Stimulated activated CD8-positive, alpha-beta memory T cell treated with anti-CD3 and anti-CD28 coated beads, Interleukin-4, amount 100 ng/mL, for 4 hours (primary cell): ENCODE data around the gene PPP4R3A.
"Not testable (repeated sequence)": the region's sequence is repeated elsewhere in the genome, so short reads cannot be mapped to it uniquely, and the experiment has no call there.

Experiments used
- DNase-seq, 2 donors: peaks; one replicate each; pipeline ENCODE4 v3.0.0-alpha.2; 2020; ENCODE audit warnings: low read depth in 2 of 2, low spot score in 1 of 2

The PPP4R3A gene

GRCh38 chr14:91510171-91511042 is at the start of gene PPP4R3A:
Gene PPP4R3A (minus strand): TSS chr14:91510310. CDS start chr14:91509647, 663 bp downstream.
- DNase-seq: peak; percentile 83 to 89

DNA sequence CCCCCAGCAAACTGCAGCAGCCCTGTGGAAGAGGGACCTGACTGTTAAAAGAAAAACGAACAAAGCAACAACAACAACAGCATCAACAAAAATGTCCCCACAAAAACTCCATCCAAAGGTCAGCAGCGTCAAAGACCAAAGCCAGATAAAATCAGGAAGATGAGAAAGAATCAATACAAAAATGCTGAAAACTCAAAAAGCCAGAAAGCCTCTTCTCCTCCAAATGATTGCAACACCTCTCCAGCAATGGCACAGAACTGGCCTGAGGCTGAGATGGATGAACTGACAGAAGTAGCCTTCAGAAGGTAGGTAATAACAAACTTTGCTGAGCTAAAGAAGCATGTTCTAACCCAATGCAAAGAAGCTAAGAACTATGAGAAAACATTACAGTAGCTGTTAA is 45.4 kb upstream of the PPP4R3A start:
- DNase-seq: no peak

DNA sequence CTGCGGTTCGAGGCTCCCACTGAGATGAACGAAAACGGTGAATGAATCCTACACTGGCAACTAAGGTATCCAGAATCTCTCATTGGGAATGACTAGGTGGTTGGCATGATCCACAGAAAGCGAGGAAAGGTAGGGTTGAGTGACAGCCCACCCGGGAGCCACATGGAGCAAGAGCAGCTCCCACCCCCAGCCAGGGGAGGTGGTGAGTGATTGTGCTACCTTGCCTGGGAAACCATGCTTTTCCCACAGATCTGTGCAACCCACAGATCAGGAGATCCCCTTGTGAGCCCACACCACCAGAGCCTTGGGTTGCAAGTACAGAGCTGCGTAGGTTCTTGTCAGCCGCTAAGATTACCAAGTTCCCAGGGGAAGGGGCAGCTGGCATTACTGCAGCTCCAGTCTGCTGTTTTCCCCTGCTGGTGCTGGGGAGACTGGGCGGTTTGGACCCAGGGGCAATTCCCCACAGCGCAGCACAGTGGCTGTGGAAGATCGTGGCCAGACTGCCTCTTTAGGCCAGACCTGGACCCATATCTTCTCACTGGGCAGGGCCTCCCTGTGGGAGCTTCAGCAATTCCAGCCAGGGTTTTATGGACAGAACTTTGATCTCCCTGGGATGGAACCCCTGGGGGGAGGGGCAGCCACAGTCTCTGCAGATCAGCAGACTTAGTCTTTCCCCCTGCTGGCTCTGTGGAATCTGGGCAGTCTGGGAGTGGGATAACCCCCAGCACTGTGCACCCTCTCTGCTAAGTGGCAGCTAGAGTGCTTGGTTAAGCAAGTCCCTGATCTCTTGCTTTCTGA is 44.6 kb upstream of the PPP4R3A start:
- no peak for DNase-seq

DNA sequence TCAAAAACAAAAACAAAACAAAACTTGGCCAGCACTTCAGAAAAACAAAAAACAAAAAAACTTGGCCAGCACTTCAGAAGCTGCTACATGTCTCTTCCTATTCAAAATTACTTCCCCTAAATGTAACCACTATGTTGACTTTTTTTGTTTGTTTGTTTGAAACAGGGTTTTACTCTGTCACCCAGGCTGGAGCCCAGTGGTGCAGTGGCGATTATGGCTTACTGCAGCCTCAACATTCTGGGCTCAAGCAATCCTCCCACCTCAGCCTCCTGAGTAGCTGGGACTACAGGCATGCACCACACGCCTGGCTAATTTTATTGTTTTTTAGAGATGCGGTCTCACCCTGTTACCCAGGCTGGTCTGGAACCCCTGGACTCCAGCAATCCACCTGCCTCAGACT is 38.0 kb upstream of the PPP4R3A start:
- DNase-seq: no peak

DNA sequence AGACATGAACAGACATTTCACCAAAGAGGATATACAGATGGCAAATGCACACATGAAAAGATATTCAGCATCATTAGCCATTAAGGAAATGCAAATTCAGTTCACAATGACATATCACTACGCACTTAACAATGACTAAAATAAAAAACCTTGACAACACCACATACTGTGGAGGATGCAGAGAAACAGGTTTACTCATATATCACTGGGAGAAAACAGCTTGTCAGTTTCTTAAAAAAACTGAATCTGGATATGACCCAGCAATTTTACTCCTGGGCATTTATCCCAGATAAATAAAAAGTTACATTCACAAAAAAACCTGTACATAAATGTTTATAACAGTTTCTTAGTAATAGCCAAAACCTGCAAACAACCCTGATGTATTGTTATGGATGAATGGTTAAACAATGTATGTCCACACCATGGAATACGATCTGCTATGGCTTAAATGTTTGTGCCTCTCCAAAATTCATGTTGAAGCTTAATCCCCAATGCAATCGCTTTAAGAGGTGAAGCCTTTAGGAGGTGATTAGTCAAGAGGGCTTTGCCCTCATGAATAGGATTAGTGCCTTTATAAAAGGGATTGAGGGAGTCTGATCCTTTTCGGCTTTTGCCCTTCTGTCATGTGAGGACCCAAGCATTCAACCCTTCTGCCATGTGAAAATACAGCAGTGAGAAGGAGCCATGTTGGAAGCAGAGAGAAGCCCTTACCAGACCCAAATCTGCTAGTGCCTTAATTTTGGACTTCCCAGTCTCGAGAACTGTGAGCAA is 36.0 kb upstream of the PPP4R3A start:
- DNase-seq: no peak

DNA sequence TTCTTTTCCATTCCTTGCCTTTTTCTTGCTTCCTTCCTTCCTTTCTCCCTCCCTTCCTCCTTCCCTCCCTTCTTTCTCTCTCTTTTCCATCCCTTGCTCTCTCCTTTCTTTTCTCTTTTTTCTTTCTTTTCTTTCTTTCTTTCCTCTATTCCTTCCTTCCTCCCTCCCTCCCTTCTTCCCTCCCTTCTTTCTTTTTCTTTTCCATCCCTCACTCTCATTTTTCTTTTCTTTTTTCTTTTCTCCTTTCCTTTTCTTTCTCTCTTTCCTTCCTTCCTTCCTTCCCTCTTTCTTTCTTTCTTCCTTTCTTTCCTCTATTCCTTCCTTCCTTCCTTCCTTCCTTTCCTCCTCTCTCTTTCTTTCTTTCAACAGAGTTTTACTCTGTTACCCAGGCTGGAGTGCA is 35.1 kb upstream of the PPP4R3A start:
- DNase-seq: no peak

GRCh38 chr14:91536327-91536726 is 26.2 kb upstream of the PPP4R3A start:
- DNase-seq: no peak

GRCh38 chr14:91534059-91534458 is 23.9 kb upstream of the PPP4R3A start:
- DNase-seq: not testable (repeated sequence)

- no peak for DNase-seq
Measured at GRCh38 chr14:91533623-91534022, 23.5 kb upstream of the PPP4R3A start.

DNA sequence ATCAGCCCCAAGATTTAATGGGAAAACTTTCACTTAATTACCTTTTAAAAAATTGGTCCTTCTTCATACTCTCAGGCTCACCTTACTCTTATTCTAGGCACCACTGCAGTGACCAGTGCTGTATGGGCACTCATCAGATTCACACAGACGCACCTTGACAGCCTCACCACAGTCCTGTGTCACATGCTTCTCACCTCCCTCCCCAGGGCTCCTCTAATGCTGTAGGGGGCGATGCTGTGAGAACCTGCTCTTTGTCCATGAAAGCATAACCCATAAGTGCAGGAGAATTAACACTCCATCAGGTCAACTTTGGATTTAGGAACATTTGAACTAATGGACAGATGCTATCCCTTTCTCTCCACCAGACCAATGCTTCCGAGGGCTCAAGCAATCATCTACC is 13.9 kb upstream of the PPP4R3A start:
- no peak for DNase-seq

DNA sequence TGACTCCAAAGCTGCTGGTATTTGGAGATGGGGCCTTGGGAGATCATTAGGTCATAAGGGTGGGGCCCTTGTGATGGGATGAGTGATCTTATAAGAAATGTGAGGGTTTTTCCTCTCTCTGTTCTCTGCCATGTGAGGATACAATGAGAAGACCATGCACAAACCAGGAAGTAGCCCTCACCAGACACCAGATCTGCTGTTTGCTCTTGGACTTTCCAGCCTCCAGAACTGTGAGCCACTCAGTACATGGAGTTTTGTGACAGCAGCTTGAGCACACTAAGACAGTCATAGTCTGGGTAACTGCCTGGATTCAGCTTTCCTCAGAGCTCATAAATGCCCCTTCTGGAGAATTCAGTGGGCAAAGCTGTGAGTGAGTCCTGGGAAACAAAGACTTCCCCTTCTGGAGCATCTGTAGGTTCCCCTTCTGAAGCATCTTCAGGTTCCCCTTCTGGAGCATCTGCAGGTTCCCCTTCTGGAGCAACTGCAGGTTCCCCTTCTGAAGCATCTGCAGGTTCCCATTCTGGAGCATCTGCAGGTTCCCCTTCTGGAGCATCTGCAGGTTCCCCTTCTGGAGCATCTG is 11.0 kb upstream of the PPP4R3A start:
- DNase-seq: no peak

DNA sequence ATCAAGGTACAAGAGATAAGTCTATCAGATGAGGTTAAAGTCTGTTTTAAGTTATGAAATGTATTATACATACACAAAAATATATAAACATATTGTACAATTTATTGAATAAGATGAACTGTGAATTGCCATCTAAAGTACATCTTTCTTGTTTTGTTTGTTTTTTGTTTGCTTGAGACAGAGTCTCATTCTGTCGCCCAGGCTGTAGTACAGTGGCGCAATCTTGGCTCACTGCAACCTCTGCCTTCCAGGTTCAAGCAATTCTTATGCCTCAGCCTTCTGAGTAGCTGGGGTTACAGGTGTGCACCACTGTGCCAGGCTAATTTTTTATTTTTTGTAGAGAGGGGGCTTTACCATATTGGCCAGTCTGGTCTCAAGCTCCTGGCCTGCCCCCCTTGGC is 10.0 kb upstream of the PPP4R3A start:
- no peak for DNase-seq

GRCh38 chr14:91519239-91520036 is 9.3 kb upstream of the PPP4R3A start:
- no peak for DNase-seq

DNA sequence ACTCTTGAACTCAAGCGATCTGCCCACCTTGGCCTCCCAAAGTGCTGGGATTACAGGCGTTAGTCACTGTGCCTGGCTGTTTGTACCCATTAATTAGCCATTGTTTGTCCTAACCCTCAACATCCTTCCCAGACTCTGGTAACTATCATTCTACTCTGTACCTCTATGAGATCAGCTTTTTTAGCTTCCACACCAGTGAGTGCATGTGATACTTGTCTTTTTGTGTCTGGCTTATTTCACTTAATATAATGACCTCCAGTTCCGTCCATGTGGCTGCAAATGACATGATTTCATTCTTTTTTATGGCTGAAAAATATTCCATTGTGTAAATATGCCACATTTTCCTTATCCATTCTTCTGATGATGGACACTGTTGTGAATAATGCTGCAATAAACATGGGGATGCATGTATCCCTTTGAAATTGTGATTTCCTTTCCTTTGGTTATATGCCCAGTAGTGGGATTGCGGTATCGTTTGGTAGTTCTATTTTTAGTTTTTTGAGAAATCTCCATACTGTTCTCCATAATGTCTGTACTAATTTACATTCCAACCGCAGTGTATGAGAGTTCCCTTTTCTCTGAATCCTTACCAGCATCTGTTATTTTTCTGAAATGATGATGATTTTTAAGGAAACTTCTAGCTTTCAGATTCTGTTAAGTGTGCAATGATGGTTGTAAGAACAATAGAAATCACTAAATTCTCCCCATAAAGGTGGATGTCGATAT is 6.7 kb upstream of the PPP4R3A start:
- DNase-seq: no peak

GRCh38 chr14:91515979-91516378 is 5.9 kb upstream of the PPP4R3A start:
- no peak for DNase-seq

DNA sequence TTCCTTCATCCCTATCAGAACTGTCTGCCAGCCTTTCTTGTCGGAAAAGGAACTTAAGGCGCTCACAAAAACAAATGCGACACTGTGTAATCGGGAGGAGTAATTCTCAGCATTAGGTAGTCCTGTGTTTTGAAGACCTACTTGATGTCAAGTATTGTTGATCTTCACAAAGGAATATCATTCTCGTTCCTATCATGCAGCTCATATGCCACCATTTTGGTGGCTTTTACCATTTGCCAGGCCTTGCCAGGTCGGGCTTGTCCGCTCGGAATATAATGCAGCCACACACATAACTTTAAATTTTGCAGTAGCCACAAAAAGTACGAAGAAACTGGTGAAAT is 903 bp upstream of the PPP4R3A start:
- no peak for DNase-seq

GRCh38 chr14:91509878-91510170 is 286 bp downstream of the PPP4R3A start:
- DNase-seq: no peak

GRCh38 chr14:91509083-91509877 is 830 bp downstream of the PPP4R3A start:
- DNase-seq: no peak

DNA sequence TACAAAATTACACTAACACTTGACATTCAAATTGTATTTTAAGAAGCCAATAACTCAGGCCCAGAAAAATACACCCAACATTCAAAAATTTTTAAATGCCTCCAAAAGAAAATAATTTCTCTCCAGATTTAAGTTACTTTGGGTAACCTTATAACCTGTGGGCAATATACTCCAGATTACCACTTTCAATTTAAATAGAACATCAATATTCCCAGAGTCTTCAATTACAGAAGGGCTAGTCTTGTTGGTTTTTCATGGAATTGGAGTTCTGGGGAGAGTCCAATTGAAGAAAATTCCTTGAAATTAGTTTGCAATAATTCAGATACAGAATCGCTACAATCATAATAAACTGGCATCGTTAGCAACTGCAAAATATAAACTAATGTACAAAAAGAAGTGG is 2.0 kb downstream of the PPP4R3A start:
- no peak for DNase-seq
